Endothelial cell of umbilical vein (primary cell): ENCODE measurements around the gene GPR107. TPM values are rescaled to one million over a fixed set of nuclear protein-coding genes. Genes with fewer than 3 reads are reported as not detected.

Source experiments
- BruUV-seq: library from RNA; stranded (reverse); fragments of 400-500 nt; replicated peaks from 2 replicates; lab custom pipeline; 2021; lab: Mats Ljungman, UMichigan
- CTCF ChIA-PET: fragments of 300-600, 350-600 bp; sonication (Branson Sonifier 250); formaldehyde crosslinking; loops from one replicate; lab custom pipeline; 2021; ENCODE audit warnings: antibody characterized with exemption, inconsistent platforms; lab: Charles Lee
- POLR2A ChIA-PET: fragments of 300-600, 350-600 bp; sonication (Branson Sonifier 250); formaldehyde crosslinking; loops from one replicate; lab custom pipeline; 2021; ENCODE audit warnings: antibody characterized with exemption, inconsistent platforms; lab: Charles Lee
- DNase-seq: peaks from one replicate; pipeline ENCODE4 v3.0.0-alpha.2; 2011; ENCODE audit warnings: low read depth, low spot score
- FAIRE-seq: peaks from 2 replicates; lab custom pipeline; 2011; peaks lifted over from hg19 to GRCh38; lab: Jason Lieb, UNC
- H2AFZ ChIP-seq: 2 replicates; pipeline ENCODE4 v1.6.0; 2012; ENCODE audit warnings: low read depth, low read length, control low read depth, inconsistent platforms
- H3K27ac ChIP-seq: 2 replicates; pipeline ENCODE4 v1.5.1; 2011; ENCODE audit warnings: low read depth, mild to moderate bottlenecking, control low read depth, low read length, moderate library complexity; ENCODE audit not compliant: insufficient read depth
- H3K27me3 ChIP-seq, 2 experiments: 2 replicates each; pipeline versions ENCODE4 v1.6.0 to v1.6.1; 2011; ENCODE audit warnings: low read length in 2 of 2, mixed read lengths in 1 of 2; ENCODE audit not compliant: control insufficient read depth in 2 of 2, insufficient read depth in 2 of 2
- H3K36me3 ChIP-seq, 2 experiments: 2 replicates in 1 of 2; 3 replicates in 1 of 2; pipeline ENCODE4 v1.5.1; 2011; ENCODE audit warnings: low read length in 2 of 2, mild to moderate bottlenecking in 1 of 2, moderate library complexity in 1 of 2; ENCODE audit not compliant: control insufficient read depth in 2 of 2, insufficient read depth in 2 of 2; ENCODE audit errors: extremely low read depth in 1 of 2
- H3K4me1 ChIP-seq: 3 replicates; pipeline ENCODE4 v1.5.1; 2011; ENCODE audit warnings: mild to moderate bottlenecking, low read length; ENCODE audit not compliant: control insufficient read depth, insufficient read depth; ENCODE audit errors: extremely low read depth
- H3K4me2 ChIP-seq: 2 replicates; pipeline ENCODE4 v1.6.1; 2011; ENCODE audit warnings: low read length, control low read depth, mixed read lengths; ENCODE audit not compliant: insufficient read depth
- H3K4me3 ChIP-seq, 3 experiments: fragments of 200-600 bp in 1 of 3; sonication (generic), shearing (Covaris generic) in 1 of 3; replicated peaks in 1 of 3; 2 replicates each; pipeline ENCODE4 v1.5.1; 2011 to 2016; ENCODE audit warnings: control low read depth in 3 of 3, low read length in 3 of 3, mild to moderate bottlenecking in 2 of 3, inconsistent platforms in 1 of 3, low read depth in 1 of 3, moderate library complexity in 1 of 3; ENCODE audit not compliant: insufficient read depth in 1 of 3
- H3K79me2 ChIP-seq: 2 replicates; pipeline ENCODE4 v1.6.0; 2012; ENCODE audit warnings: low read length, inconsistent platforms; ENCODE audit not compliant: control insufficient read depth, insufficient read depth
- H3K9ac ChIP-seq: replicated peaks from 2 replicates; pipeline ENCODE3; 2011; ENCODE audit warnings: low read length, control low read depth; ENCODE audit not compliant: insufficient read depth; ENCODE audit errors: extremely low read depth
- H3K9me1 ChIP-seq: replicated peaks from 3 replicates; pipeline ENCODE4 v1.6.0; 2011; ENCODE audit warnings: mild to moderate bottlenecking, low read length; ENCODE audit not compliant: control insufficient read depth, insufficient read depth; ENCODE audit errors: extremely low read depth
- H3K9me3 ChIP-seq: replicated peaks from 2 replicates; pipeline ENCODE4 v1.5.1; 2012; ENCODE audit warnings: low read length, inconsistent platforms; ENCODE audit not compliant: control insufficient read depth, insufficient read depth
- H4K20me1 ChIP-seq: replicated peaks from 2 replicates; pipeline ENCODE3; 2011; ENCODE audit warnings: mild to moderate bottlenecking, low read length; ENCODE audit not compliant: control insufficient read depth, insufficient read depth; ENCODE audit errors: extremely low read depth
- EZH2 ChIP-seq: IDR thresholded peaks from 2 replicates; pipeline ENCODE4 v1.6.1; 2012; ENCODE audit warnings: borderline replicate concordance, low read depth, mild to moderate bottlenecking, moderate library complexity, low read length, inconsistent platforms; ENCODE audit not compliant: severe bottlenecking
- FOS ChIP-seq: IDR thresholded peaks from 2 replicates; pipeline ENCODE4 v1.6.1; 2011; ENCODE audit warnings: mild to moderate bottlenecking, low read length, moderate library complexity, borderline replicate concordance; ENCODE audit not compliant: insufficient read depth
- GATA2 ChIP-seq: IDR thresholded peaks from 2 replicates; pipeline ENCODE4 v1.7.0; 2011; ENCODE audit warnings: low read depth, mild to moderate bottlenecking, moderate library complexity, mixed read lengths, low read length; ENCODE audit not compliant: insufficient read length, insufficient read depth
- JUN ChIP-seq: IDR thresholded peaks from 2 replicates; pipeline ENCODE4 v1.6.1; 2011; ENCODE audit warnings: borderline replicate concordance, low read depth; ENCODE audit not compliant: insufficient read length, insufficient read depth
- MYC ChIP-seq: IDR thresholded peaks from one replicate; pipeline ENCODE4 v1.6.1; 2011; ENCODE audit warnings: mild to moderate bottlenecking, low read depth, low read length
- POLR2A ChIP-seq: IDR thresholded peaks from 2 replicates; pipeline ENCODE4 v1.6.1; 2012; ENCODE audit warnings: low read depth, mild to moderate bottlenecking, control low read depth, low read length
- POLR2AphosphoS5 ChIP-seq: IDR thresholded peaks from 2 replicates; pipeline ENCODE4 v1.6.1; 2012; ENCODE audit warnings: low read depth, mild to moderate bottlenecking, control low read depth, low read length, moderate library complexity; ENCODE audit not compliant: insufficient read depth
- dilution Hi-C: fragments of 300-500 bp; cut with MboI; formaldehyde crosslinking; loops from one replicate; pipeline ENCODE4 v1.15.0; 2019; ENCODE audit warnings: low sequenced_read_pairs; ENCODE audit not compliant: extremely low pct_ligation_motif_present
- intact Hi-C: fragments of 100-400 bp; cut with micrococcal nuclease; formaldehyde crosslinking; loops from one replicate; pipeline ENCODE4 v1.10.0; 2022
- polyA plus RNA-seq, 4 experiments: library from polyadenylated mRNA; depleted of rRNA in 3 of 4; stranded (reverse) in 3 of 4; unstranded in 1 of 4; fragments of >200 nt; gene quantifications; 2 replicates each; pipeline versions ENCODE4 v1.2.1 to v1.2.3, GENCODE V29; 2011 to 2012; ENCODE audit warnings: missing spikeins in 1 of 4
- total RNA-seq: library from RNA; stranded (reverse); gene quantifications from 2 replicates; pipeline ENCODE4 v1.2.3, GENCODE V29; 2021
- TF ChIP-seq, protein P1 (sequence below), 2 donors: IDR thresholded peaks; 1 replicate in 1 of 2; 2 replicates in 1 of 2; pipeline ENCODE4 v1.5.1; 2011; ENCODE audit warnings: low read length in 2 of 2, mild to moderate bottlenecking in 2 of 2, moderate library complexity in 2 of 2, control low read depth in 1 of 2, inconsistent platforms in 1 of 2, low read depth in 1 of 2; ENCODE audit not compliant: insufficient read depth in 1 of 2; ENCODE audit errors: extremely low read depth in 1 of 2
- TF ChIP-seq, protein P2 (sequence below): IDR thresholded peaks from 2 replicates; pipeline ENCODE4 v1.6.1; 2011; ENCODE audit not compliant: insufficient read depth, insufficient read length

GPR107 gene
- total and polyA plus RNA-seq, 2 donors (not counting 3 experiments of a cell fraction or from before 2014, with no cell fraction given) = 27.2 to 38.9 TPM

DNA sequence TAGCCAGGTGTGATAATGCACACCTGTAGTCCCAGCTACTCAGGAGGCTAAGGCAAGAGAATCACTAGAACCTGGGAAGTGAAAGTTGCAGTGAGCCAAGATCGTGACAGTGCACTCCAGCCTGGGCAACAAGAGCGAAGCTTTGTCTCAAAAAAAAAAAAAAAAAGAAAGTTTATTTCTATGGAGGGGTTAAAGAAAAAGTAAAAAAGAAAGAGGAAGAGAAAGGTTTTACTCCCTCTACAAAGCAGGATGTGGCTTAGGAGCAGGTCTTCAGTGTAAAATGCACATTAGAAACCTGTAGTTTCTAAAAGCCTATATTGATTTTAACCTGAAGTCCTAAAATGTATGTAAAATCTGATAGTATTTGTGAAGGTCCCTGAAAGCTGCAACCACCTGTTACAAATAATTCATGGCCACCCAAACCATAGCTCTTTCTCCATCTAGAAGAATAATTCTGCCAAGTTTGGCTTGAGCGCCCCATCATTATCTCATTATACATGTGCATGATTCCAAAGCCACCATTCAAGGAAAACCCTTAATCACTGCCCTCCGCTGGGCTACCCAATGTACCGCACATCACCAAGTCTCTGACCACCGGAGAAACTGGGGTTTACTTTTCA lies 14.1 kb upstream of the GPR107 start:
- dilution Hi-C loops = no loop called here
- Histone ChIP-seq H3K9ac (no peak overlapping the region), H3K27ac (no peak overlapping the region), H3K4me1 (peaks cover 29% of the 10 kb centered on the region), H3K9me1 (no peaks in the 10 kb centered on the region), H2AFZ (no peak overlapping the region), H3K4me2 (no peak overlapping the region), H3K36me3 (no peaks in the 10 kb centered on the region), H3K9me3 (no peaks in the 10 kb centered on the region), H3K4me3 (no peak overlapping the region), H4K20me1 (peaks cover 3% of the 10 kb centered on the region), H3K27me3 (no peaks in the 10 kb centered on the region), H3K79me2 (peaks cover 21% of the 10 kb centered on the region)
- CTCF ChIA-PET = interaction anchor here (0.6 to 1.3 kb wide), 14 partner anchors 14 to 147 kb away, joined by 3 to 4 read pairs (median 3); partner anchors contain the start of gene GPR107
- TF ChIP-seq, protein P1, sequence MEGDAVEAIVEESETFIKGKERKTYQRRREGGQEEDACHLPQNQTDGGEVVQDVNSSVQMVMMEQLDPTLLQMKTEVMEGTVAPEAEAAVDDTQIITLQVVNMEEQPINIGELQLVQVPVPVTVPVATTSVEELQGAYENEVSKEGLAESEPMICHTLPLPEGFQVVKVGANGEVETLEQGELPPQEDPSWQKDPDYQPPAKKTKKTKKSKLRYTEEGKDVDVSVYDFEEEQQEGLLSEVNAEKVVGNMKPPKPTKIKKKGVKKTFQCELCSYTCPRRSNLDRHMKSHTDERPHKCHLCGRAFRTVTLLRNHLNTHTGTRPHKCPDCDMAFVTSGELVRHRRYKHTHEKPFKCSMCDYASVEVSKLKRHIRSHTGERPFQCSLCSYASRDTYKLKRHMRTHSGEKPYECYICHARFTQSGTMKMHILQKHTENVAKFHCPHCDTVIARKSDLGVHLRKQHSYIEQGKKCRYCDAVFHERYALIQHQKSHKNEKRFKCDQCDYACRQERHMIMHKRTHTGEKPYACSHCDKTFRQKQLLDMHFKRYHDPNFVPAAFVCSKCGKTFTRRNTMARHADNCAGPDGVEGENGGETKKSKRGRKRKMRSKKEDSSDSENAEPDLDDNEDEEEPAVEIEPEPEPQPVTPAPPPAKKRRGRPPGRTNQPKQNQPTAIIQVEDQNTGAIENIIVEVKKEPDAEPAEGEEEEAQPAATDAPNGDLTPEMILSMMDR (IDR thresholded peaks at IDR 0.05; ENCODE audit: extremely low read depth in 1 of 2, insufficient read depth in 1 of 2, low read depth in 1 of 2, low read length in 2 of 2) = peak in 1 of 2 donors; percentile 22
- TF ChIP-seq POLR2A = no peak
- intact Hi-C loops = loop anchor here (5.0 kb wide), 1 partner anchor 58 kb away; no protein-coding TSS in a partner anchor
- no peak for FAIRE-seq
- DNase-seq = no peak
- POLR2A ChIA-PET = interaction anchor here (0.9 kb wide), 1 partner anchor 216 kb away, joined by 4 read pairs; no protein-coding TSS in a partner anchor
- no TSS peak for BruUV-seq

DNA sequence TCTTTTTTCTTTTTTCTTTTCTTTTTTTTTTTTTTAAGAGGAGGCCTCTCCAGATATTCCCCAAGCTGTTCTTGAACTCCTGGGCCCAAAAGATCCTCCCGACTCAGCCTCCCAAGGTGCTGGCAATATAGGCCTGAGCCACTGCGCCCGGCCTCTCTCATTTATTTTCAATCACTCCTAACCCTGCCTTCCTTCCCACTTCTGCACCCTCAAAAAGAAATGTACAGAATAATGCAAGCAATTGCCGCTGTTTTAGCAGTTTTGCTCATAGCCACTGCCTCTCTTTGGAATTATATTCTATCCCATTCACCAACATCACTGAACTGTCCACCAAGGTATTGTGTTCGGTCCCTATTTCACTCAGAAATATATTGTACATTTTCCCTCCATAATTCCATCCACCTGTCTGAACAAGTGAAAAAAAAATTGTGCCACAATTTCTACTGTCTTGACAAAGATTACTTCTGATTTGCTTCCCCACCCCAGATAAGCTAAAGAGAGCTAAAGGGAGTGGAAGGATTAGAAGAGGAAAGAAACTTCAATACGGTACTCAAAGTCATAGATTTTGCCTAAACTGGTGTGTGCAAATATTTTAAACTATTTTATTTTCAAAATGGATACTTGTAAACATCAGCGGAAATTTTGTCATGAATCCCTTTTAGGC lies 12.6 kb upstream of the GPR107 start:
- H3K4me1 ChIP-seq = peaks cover 36% of the 10 kb centered on the region
- ChIA-PET POLR2A (no interaction called here), CTCF (interaction anchor here (1.1 to 1.4 kb wide), 3 partner anchors 10 to 156 kb away, joined by 3 to 4 read pairs (median 3); no protein-coding TSS in a partner anchor)
- H3K4me3 ChIP-seq = peak overlapping the region in 2 of 3 experiments; percentile 68 to 81
- H3K27ac ChIP-seq = no peak overlapping the region
- intact Hi-C loops (loop anchor here (5.0 kb wide), 1 partner anchor 56 kb away; no protein-coding TSS in a partner anchor), dilution Hi-C loops (no loop called here)
- no peaks in the 10 kb centered on the region for H3K9me1 ChIP-seq
- H3K9me3 ChIP-seq = no peaks in the 10 kb centered on the region
- FAIRE-seq (no peak), DNase-seq (no peak)
- H3K36me3 ChIP-seq = no peaks in the 10 kb centered on the region
- no peaks in the 10 kb centered on the region for H3K27me3 ChIP-seq
- BruUV-seq = TSS peak; percentile 21
- peaks cover 3% of the 10 kb centered on the region for H4K20me1 ChIP-seq
- peaks cover 16% of the 10 kb centered on the region for H3K79me2 ChIP-seq
- TF ChIP-seq POLR2AphosphoS5 (no peak), MYC (no peak), FOS (no peak), JUN (no peak), GATA2 (no peak), POLR2A (no peak), EZH2 (no peak)
- TF ChIP-seq, protein P2, sequence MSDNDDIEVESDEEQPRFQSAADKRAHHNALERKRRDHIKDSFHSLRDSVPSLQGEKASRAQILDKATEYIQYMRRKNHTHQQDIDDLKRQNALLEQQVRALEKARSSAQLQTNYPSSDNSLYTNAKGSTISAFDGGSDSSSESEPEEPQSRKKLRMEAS = no peak
- TF ChIP-seq, protein P1 (IDR thresholded peaks at IDR 0.05; ENCODE audit: extremely low read depth in 1 of 2, insufficient read depth in 1 of 2, low read depth in 1 of 2, low read length in 2 of 2) = no peak
- no peak overlapping the region for H3K9ac ChIP-seq
- H2AFZ ChIP-seq = no peak overlapping the region
- H3K4me2 ChIP-seq = peak overlapping the region; percentile 84
